H1 (cell line): ENCODE results near the gene TAOK1. TPM values are rescaled to one million over a fixed set of nuclear protein-coding genes. Genes with fewer than 3 reads are reported as not detected.

ENCODE experiments used
- ASH2L ChIP-seq: fragments of 200-600, 300-600 bp; sonication (generic); IDR thresholded peaks from one replicate; pipeline ENCODE4 v1.7.1; 2017; ENCODE audit warnings: low read length
- BACH1 ChIP-seq: IDR thresholded peaks from 2 replicates; pipeline ENCODE4 v1.6.1; 2012; ENCODE audit warnings: low read length, improper control_type of control experiment
- CBX8 ChIP-seq: fragments of 300-800, 300-1000 bp; sonication (generic); IDR thresholded peaks from 2 replicates; pipeline ENCODE4 v1.7.1; 2016; ENCODE audit warnings: low read depth, low read length, borderline replicate concordance
- EZH2 ChIP-seq: fragments of 200-600 bp; sonication (generic); IDR thresholded peaks from 2 replicates; pipeline ENCODE4 v1.7.1; 2012; ENCODE audit warnings: low read depth, mild to moderate bottlenecking, moderate library complexity, low read length, inconsistent platforms; ENCODE audit not compliant: severe bottlenecking
- HDAC2 ChIP-seq, 2 experiments: fragments of 300-600 bp in 1 of 2; sonication (generic) in 1 of 2; IDR thresholded peaks; 2 replicates each; pipeline ENCODE4 v1.6.1; 2011 to 2012; ENCODE audit warnings: low read depth in 2 of 2, low read length in 2 of 2, mild to moderate bottlenecking in 2 of 2, moderate library complexity in 2 of 2, borderline replicate concordance in 1 of 2, inconsistent platforms in 1 of 2
- KDM5A ChIP-seq: fragments of 200-600 bp; IDR thresholded peaks from 2 replicates; pipeline ENCODE4 v1.7.1; 2012; ENCODE audit warnings: mild to moderate bottlenecking, low read length, inconsistent platforms, mixed read lengths
- MAX ChIP-seq: IDR thresholded peaks from 2 replicates; pipeline ENCODE4 v1.6.1; 2012; ENCODE audit warnings: inconsistent platforms
- ZNF274 ChIP-seq: IDR thresholded peaks from 2 replicates; pipeline ENCODE4 v1.7.0; 2012; ENCODE audit warnings: low read length, borderline replicate concordance; ENCODE audit errors: extremely low read depth
- polyA plus RNA-seq, 7 experiments: library from polyadenylated mRNA; depleted of rRNA in 3 of 7; stranded (reverse) in 5 of 7; unstranded in 2 of 7; fragments of >200 nt in 5 of 7; fragments of 200-250 nt in 2 of 7; gene quantifications; 1 replicate in 5 of 7; 2 replicates in 1 of 7; 4 replicates in 1 of 7; pipeline versions ENCODE4 v1.2.1 to v1.2.3, GENCODE V29; 2011 to 2013; ENCODE audit warnings: missing spikeins in 2 of 7, mixed read lengths in 2 of 7
- total RNA-seq: library from RNA; stranded (reverse); fragmentation: NEBNext Ultra II Directional; extraction: Animal tissue kit (Norgen Biotek cat#: 25700); gene quantifications from 2 replicates; pipeline ENCODE4 v1.2.1, GENCODE V29; 2021

Gene TAOK1
- total and polyA plus RNA-seq, 2 of the 8 experiments (the other 6 are each of a cell fraction or from before 2014, with no cell fraction given) = 12.2 to 90.6 TPM

GRCh38 chr17:29384901-29385300 lies 5.3 kb upstream of the TAOK1 start (continued):
- no peak for TF ChIP-seq CBX8
- TF ChIP-seq MAX = no peak
- no peak for TF ChIP-seq HDAC2 (IDR thresholded peaks at IDR 0.05; ENCODE audit: borderline replicate concordance in 1 of 2, low read depth in 2 of 2, low read length in 2 of 2)
- no peak for TF ChIP-seq EZH2
- TF ChIP-seq KDM5A = no peak
- no peak for TF ChIP-seq ASH2L
- no peak for TF ChIP-seq BACH1
- no peak for TF ChIP-seq ZNF274
